Nephron (organoid): ENCODE data around the gene IKZF1.

Experiments used
- H3K27ac Mint-ChIP-seq, 3 experiments: 2 replicates each; pipeline ENCODE4 v1.8.0; 2020; ENCODE audit warnings: mixed read lengths in 3 of 3, mild to moderate bottlenecking in 2 of 3, moderate library complexity in 1 of 3
- H3K27me3 Mint-ChIP-seq: 2 replicates; pipeline ENCODE4 v1.8.0; 2021; ENCODE audit warnings: low read depth, mild to moderate bottlenecking, moderate library complexity, mixed read lengths
- H3K36me3 Mint-ChIP-seq: 2 replicates; pipeline ENCODE4 v1.8.0; 2020; ENCODE audit warnings: low read depth, mixed read lengths
- H3K4me1 Mint-ChIP-seq: 2 replicates; pipeline ENCODE4 v1.8.0; 2020; ENCODE audit warnings: mixed read lengths
- H3K4me3 Mint-ChIP-seq, 3 experiments: 2 replicates each; pipeline ENCODE4 v1.8.0; 2020; ENCODE audit warnings: mild to moderate bottlenecking in 3 of 3, mixed read lengths in 3 of 3, moderate library complexity in 2 of 3
- H3K9me3 Mint-ChIP-seq: 2 replicates; pipeline ENCODE4 v1.8.0; 2020; ENCODE audit warnings: mixed read lengths
- TF ChIP-seq, protein P1 (sequence below), 3 experiments: fragments of 200-600 bp; sonication (generic); IDR thresholded peaks; one replicate each; pipeline ENCODE4 v1.5.0; 2021; ENCODE audit warnings: antibody characterized with exemption in 3 of 3; ENCODE audit not compliant: unreplicated experiment in 3 of 3

The IKZF1 gene

DNA sequence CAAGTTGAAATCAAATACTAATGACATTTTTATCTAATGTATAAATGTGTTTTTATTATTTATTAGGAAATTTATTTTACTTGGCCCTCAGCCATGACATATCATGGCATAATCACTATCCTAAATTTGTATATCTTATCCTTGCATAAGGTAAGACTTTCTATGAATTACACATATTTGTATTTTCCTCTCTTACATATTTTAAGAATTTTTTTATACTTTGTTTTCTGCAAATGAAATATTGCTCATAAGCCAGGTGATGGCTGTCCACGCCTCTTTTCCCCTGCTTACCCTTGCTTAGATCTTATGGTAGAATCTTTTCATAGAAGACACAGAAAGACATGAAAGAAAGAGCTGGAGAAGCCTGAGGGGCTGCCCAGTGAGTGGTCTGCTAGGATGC, 48.2 kb downstream of the IKZF1 start:
- no peaks in the 10 kb centered on the region for H3K9me3 Mint-ChIP-seq
- H3K4me3 Mint-ChIP-seq = no peak overlapping the region
- H3K4me1 Mint-ChIP-seq = no peaks in the 10 kb centered on the region
- H3K27me3 Mint-ChIP-seq = peaks cover 11% of the 10 kb centered on the region
- H3K36me3 Mint-ChIP-seq = no peaks in the 10 kb centered on the region
- no peak overlapping the region for H3K27ac Mint-ChIP-seq
- TF ChIP-seq, protein P1, sequence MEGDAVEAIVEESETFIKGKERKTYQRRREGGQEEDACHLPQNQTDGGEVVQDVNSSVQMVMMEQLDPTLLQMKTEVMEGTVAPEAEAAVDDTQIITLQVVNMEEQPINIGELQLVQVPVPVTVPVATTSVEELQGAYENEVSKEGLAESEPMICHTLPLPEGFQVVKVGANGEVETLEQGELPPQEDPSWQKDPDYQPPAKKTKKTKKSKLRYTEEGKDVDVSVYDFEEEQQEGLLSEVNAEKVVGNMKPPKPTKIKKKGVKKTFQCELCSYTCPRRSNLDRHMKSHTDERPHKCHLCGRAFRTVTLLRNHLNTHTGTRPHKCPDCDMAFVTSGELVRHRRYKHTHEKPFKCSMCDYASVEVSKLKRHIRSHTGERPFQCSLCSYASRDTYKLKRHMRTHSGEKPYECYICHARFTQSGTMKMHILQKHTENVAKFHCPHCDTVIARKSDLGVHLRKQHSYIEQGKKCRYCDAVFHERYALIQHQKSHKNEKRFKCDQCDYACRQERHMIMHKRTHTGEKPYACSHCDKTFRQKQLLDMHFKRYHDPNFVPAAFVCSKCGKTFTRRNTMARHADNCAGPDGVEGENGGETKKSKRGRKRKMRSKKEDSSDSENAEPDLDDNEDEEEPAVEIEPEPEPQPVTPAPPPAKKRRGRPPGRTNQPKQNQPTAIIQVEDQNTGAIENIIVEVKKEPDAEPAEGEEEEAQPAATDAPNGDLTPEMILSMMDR (IDR thresholded peaks at IDR 0.05; ENCODE audit: unreplicated experiment in 3 of 3) = no peak

DNA sequence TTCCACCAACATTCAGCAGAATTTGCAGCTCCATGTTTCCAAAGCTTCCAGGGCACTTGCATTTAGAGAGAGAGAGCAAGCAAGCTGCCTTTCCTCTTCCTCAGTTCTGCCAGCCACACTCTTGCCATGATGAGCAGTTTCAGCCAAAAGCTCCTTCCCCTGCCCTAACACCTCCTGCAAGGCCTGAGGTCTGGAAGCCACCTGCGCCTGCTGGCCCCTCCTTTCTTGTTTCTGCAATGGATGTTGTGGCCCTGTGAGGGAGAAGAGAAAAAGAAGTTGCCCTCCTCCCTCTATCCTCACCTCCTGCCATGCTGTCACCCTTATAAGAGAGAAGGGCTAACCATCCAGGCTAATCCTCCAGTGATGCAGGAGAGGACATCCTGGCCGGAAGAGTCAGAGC, 48.7 kb downstream of the IKZF1 start:
- Mint-ChIP-seq H3K27ac (no peak overlapping the region), H3K9me3 (no peaks in the 10 kb centered on the region), H3K27me3 (peaks cover 8% of the 10 kb centered on the region), H3K4me1 (no peaks in the 10 kb centered on the region), H3K4me3 (no peak overlapping the region), H3K36me3 (no peaks in the 10 kb centered on the region)
- TF ChIP-seq, protein P1 (IDR thresholded peaks at IDR 0.05; ENCODE audit: unreplicated experiment in 3 of 3) = no peak

DNA sequence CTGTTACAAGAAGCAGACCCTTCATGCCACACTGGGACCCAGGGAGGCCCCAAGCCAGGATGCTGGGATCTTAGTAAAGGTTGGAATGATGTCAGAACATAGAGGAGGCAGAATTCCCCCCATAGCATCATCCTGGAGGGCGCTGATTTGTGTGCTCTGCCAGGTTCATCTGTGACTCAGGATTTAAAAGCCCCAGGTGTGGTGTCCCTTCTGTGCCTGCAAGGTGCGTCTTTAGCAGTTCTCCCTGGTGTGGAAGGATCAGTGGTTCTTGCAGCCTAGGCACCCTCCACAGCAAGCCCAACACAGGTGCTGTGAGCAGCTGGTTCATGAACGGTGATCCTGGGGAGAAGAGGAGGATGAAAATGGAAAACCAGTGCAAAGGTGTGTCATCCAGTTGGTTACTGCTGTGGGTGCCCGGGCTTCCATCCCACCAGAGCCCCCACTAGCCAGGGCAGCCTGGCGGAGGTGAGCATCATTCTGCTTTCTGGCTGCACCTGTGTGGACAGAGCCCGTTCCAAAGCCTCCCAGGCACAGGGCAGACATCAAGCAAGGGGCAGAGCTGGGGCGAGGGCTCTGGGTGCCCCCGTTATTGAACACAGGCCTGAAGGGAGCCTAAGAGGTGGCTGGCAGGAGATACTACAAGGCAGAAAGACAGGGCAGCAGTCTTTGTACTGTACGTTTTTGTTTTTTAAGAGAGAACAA, 49.5 kb downstream of the IKZF1 start:
- Mint-ChIP-seq H3K9me3 (no peaks in the 10 kb centered on the region), H3K4me1 (no peaks in the 10 kb centered on the region), H3K27me3 (peaks cover 8% of the 10 kb centered on the region), H3K4me3 (no peak overlapping the region), H3K27ac (no peak overlapping the region), H3K36me3 (no peaks in the 10 kb centered on the region)
- TF ChIP-seq, protein P1 (IDR thresholded peaks at IDR 0.05; ENCODE audit: unreplicated experiment in 3 of 3) = no peak

DNA sequence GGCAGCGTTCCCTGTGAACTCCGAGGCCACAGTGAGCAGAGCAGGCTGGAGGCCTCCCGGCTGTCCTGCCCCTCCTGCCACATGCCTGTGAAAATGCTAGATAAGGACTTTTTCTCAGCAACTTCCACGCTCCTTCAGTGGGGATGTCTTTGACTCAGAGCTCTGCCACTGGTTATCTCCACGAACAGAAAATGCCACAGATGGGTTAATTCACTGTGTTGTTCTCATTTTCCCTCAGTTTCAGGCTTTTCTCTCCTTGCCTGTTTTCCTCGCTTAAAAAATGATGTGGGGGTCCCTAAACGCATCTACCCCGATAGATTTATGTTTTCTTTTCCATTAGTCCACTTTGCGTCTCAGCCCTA, 51.3 kb downstream of the IKZF1 start:
- Mint-ChIP-seq H3K36me3 (no peaks in the 10 kb centered on the region), H3K9me3 (no peaks in the 10 kb centered on the region), H3K4me1 (no peaks in the 10 kb centered on the region), H3K27me3 (peaks cover 11% of the 10 kb centered on the region), H3K4me3 (no peak overlapping the region), H3K27ac (no peak overlapping the region)
- TF ChIP-seq, protein P1 (IDR thresholded peaks at IDR 0.05; ENCODE audit: unreplicated experiment in 3 of 3) = no peak

DNA sequence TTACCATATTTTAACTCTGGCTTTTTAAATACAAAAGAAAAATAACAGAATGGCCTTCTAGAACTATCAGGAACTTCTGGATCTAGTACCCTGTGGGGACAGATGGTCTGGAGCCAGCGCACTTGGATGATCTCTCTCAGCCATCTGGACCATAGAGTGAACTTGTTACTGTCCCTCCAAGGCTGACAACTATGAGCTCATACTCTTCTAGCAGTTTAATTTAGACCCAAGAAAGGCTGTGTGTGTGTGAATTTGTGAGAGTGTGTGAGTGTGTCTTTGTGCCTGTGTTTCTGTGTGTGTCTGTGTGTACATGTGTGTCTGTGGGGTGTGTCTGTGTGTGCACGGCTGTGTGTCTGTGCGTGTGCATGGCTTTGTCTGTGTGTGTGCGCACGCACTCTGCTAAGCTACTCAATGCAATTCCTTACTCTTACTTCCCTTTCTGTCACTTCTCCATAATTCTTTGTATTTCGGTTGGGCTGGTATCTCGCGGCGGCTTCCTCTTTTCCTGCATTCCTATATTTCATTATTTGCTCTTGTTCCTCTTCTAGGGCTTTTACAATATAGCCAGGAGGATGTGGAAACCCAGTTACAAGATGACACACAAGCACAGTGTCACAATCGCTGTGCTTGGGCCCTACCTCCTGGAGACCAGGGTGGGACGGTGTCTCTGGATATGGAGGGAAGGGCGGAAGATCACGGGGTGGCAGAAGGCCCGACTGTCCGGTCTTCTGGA, 51.9 kb downstream of the IKZF1 start:
- Mint-ChIP-seq H3K4me3 (no peak overlapping the region), H3K27me3 (peaks cover 11% of the 10 kb centered on the region), H3K27ac (no peak overlapping the region), H3K9me3 (no peaks in the 10 kb centered on the region), H3K4me1 (no peaks in the 10 kb centered on the region), H3K36me3 (no peaks in the 10 kb centered on the region)
- TF ChIP-seq, protein P1 (IDR thresholded peaks at IDR 0.05; ENCODE audit: unreplicated experiment in 3 of 3) = no peak

DNA sequence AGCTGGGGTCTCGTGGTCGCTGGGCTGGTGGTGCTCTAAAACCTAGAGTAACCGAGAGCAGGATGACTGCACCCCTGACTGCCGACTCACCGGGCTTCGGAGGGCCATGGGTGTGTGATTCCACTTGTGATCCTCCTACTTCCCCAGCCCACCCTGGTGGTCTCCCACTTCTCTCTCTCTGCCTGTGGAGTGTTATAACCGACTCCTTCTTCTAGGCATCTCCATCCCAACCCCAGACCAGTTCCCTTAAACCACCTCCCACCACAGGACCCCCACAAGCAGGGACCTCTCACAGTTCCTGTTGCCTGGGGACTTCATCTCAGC, 52.4 kb downstream of the IKZF1 start:
- Mint-ChIP-seq H3K27me3 (peaks cover 11% of the 10 kb centered on the region), H3K36me3 (no peaks in the 10 kb centered on the region), H3K4me3 (no peak overlapping the region), H3K9me3 (no peaks in the 10 kb centered on the region), H3K4me1 (no peaks in the 10 kb centered on the region), H3K27ac (no peak overlapping the region)
- TF ChIP-seq, protein P1 (IDR thresholded peaks at IDR 0.05; ENCODE audit: unreplicated experiment in 3 of 3) = no peak
